Tongue (tissue), 2 donors: Measurements from ENCODE around the gene PLEKHA5. TPM values are rescaled to one million over a fixed set of nuclear protein-coding genes. Genes with fewer than 3 reads are reported as not detected.

Source experiments
- DNase-seq: peaks from one replicate; pipeline ENCODE4 v3.0.0-alpha.2; 2015
- total RNA-seq: library from RNA; depleted of rRNA; stranded (reverse); fragments of >200 nt; gene quantifications from one replicate; pipeline ENCODE4 v1.2.3, GENCODE V29; 2014

The PLEKHA5 gene
- total RNA-seq, 1 donor from 2014 or later, result 37.0 TPM

DNA sequence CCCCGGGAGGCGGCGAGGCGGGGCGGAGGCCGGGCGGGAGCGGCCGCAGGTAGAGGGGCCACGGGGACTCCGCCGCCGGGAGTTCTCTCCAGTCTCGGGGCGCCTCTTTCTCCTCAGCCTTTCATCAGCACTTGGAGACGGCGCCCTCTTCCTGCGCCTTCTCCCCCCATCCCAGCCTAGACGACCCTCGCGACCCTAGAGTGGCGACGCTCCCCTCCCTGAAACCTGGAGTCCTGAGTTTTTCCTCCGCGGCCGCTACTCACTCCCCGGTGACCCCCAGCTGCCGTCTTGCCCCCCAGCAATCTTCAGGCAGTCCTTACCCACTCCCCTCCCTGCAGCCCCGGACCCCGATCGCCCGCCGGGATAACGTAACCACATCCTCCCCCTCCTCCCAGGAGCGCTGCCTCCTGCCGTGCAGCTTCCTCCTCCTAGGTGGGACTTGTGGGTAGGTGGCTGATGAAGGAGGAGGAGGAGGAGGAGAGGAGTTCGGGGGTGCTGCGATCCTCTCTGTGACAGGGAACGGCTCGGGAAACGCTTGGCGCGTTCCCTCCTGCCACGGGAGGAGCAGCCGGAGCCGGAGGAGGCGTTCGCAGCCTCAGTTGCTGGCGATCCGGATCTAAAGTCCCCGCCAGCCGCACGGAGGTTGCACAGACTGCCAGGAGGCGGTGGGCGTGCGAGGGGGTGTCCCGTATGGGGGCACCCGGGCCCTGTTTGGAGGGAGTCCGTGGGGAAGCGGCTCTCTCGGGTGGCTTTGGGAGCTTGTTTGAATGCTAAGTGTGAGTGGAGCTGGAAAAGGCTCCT is 891 bp downstream of the PLEKHA5 start:
- DNase-seq, result peak; percentile 60

DNA sequence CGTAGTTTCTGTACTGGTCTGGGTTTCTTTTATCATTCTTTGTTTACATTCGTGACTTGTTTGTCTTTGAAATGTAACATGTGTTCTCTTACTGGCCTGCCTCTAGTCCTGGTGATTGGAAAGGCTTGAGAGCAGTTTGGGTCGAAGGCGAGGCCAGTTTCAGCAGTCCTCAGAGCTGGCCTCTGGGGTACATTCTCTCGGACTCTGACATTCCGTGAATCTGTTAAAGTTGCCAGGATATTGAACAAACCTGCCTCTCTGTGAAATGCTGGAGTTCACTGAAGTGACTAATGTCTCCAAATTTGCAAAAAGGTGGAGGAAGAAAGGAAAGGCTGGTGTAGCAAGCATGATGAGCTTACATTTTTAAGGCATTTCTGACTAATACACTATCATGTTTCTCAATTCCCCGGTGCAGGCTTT is 1.5 kb downstream of the PLEKHA5 start:
- DNase-seq, result peak; percentile 58

DNA sequence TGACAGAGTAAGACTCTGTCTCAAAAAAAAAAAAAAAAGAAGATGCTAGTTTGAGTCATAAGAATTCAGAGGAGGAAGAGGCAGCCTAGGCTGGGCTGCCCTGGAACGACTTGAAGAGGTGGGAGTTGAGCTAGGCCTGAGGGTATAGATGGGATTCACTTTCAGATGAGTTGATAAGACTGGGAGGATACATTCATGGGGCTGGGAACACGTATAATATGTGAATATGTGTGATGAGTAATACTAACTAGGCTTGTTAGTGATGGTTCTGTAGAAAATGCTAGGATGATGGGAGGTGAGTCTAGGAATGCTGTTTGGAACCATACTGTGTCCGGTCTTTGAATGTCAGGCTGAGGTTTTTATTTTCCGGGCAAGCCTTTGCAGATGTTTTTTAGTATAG is 9.0 kb downstream of the PLEKHA5 start:
- DNase-seq, result no peak

DNA sequence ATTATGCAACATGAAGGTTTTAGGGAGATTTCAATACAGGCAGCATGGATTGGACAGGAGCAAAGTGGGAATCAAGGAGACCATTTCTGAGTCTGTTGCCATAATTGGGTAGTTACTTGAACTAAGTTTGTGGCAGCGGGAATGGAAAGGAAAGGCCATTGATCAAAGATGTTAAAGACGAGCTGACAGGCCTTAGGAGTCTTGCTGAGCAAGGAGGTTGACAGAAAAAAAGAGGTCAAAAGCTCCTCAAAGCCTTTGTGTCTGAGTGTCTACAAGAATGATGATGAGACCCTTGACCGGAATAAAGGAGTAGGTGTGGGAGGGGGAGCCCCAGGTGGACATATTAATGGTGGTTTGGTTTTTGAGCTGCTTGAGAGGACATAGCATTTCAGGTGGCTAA is 9.4 kb downstream of the PLEKHA5 start:
- no peak for DNase-seq

DNA sequence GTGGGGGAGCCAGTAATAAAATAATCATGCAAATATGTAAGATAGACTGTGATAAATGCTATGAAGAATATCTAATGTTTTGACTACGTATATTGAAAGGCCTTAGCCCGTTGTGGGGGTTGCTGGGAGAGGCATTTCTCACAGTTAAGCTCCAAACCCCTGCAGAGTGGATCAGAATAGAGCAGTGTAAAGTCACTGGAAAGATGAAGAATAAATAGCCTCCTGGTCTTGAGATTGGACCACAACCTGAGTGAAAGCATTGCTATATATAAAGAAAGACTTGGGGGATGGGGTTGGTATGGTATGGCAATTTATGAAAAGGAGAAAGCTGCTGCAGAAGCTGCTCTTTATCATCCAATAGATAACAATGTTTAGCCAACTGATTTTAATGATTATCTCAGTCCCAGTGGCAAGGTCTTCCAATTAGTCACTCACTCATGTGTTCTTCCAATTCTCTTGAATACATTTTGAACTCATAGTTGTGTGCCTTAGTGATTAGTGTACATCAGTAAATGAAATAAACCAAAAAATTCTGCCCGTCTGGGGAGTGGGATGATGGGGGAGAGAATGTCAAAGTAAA is 10.2 kb downstream of the PLEKHA5 start:
- no peak for DNase-seq

DNA sequence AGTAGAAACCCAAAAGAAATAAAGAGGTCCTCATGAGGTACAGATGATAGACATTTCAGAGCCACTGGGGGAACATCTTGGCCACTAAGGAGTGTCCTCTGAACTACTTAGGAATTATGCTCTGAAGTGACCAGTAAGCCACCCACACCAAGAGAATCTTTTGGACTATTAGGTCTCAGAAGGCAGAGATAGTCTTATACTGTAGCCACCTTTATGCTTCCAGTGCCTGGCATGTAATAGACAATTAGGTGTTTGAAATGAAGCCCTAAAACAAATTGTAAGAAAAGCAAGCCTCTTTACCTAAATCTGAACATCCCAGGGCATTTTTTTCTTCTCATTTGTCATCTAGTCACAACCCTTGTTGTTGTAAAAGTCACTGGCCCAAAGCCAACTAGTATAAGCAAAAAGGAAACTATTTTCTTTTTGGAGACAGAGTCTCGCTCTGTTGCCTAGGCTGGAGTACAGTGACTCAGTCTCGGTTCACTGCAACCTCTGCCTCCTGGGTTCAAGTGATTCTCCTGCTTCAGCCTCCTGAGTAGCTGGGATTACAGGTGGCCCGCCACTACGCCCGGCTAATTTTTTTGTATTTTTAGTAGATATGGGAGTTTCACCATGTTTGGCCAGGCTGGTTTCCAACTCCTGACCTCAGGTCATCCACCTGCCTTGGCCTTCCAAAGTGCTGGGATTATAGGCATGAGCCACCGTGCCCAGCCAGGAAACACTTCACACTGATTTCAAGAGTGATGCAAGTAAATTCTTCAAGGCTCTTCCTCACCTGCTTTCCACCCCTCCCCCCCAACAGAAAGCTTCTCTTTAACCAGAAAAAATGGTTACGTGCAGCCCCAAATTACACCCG is 11.1 kb downstream of the PLEKHA5 start:
- no peak for DNase-seq

DNA sequence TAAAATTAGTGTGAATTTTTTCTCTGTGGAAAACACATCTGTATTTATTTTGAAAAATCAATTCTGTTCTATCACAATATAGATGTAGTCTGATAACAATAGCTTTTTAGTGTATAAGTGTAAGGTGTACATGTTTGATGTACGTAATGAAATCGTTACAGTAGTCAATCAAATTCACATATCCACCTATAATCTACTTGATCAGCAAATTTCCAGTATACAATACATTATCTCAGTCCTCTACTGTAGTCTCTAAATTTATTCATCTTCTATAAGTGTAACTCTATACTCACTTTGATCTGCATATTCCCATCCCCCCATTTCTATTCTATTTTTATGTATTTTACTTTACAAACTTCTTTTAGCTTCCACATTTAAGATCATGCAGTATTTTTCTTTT is 13.0 kb downstream of the PLEKHA5 start:
- no peak for DNase-seq

DNA sequence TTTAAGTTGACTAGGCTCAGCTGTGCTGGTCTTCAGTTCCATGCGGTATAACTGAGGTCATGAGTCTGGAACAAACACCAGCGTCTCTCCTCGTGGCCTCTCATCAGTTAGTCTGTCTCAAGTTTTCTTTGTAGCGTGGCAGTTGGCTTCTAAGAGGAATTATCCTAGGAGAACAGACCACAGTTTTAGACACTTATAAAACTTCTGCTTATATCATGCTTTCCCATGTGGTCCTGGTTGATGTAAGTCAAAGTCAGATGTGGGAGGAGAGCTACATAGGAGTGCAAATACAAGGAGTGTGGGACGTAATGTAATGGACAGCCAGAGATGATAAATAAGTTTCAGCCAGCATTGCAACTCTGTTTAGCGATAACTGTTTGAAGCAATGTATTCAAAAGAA is 14.8 kb downstream of the PLEKHA5 start:
- DNase-seq, result no peak

DNA sequence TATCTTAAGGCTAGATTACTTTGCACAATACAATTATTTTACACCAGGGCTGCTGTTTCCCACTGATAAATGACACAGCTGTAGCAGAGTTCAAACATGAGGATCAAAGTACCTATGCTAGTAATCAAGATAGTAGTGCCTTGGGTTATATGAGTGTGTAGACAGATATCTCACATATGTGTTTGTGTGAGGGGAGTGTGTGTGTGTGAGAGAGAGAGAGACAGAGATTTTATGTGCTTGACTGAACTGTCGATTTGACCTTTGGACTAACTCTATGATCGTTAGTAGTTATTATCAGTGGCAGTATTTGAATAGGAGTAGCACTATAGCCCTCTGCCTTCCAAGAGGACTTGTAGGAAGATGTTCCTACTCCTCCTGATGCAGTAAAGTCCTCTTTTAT is 15.5 kb downstream of the PLEKHA5 start:
- DNase-seq, result no peak

DNA sequence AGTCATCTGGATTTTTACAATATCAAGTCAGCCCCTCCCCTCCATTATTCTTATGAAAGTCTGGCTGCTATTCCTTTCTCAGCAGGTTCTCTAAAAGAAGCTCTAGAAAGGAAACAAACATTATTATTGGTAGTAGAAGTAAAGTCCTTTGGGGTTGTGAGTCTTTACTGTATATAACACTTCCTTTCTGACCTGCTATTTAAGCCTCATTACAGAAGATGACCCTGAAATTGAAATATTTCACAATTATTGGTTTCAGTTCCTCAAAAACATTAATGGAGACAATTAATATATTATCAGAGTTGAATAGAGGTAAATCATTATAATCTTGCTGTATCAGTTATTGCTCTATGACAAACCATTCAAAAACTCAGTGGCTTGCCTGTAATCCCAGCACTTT is 19.3 kb downstream of the PLEKHA5 start:
- no peak for DNase-seq

DNA sequence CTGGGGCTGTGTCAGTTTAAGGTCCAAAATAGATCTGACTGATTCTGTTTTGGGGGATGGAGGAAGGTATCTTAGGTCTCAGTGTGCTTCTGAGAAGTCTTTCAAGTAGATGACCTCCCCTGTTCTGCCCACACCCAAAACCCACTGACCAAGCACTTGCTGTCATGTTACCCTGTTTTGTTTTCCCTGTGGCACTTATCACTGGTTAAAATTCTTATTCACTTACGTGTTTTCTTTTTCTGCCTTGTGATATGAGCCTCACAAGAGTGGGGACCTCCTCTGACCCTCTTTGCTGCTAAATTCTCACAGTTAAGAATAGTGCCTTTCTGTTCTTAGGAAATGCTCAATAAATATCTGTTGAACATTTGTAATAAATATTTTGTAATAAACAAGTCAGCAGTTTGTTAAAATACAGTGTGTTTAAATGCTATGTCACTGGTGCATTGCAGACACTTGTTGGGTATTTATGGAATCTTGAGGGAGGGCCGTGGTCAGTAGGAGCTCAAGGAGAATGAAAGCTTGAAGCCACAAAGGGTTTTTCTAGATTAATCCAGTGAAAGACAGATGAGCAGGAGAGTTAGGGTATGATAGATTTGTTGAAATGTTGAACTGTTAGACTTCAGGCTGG is 20.9 kb downstream of the PLEKHA5 start:
- DNase-seq, result no peak

DNA sequence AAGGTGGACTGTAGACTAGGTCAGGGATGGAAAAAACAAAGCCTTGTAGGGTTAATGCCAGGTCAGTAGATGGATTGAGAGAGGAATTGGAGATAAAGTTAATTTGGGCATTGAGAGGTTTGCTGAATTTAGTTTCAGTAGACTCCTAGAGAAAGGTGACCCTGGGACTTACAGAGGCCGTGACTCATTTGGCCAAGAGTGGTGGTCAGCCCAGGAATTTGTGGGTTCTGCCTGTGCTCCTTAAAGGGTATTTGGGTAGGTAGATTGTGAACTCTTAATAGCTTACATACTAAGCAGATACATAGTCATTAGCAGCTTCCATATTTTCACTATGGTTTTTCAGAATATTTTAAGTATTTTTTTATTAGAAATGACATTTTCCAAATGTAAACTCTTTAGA is 21.8 kb downstream of the PLEKHA5 start:
- DNase-seq, result no peak

DNA sequence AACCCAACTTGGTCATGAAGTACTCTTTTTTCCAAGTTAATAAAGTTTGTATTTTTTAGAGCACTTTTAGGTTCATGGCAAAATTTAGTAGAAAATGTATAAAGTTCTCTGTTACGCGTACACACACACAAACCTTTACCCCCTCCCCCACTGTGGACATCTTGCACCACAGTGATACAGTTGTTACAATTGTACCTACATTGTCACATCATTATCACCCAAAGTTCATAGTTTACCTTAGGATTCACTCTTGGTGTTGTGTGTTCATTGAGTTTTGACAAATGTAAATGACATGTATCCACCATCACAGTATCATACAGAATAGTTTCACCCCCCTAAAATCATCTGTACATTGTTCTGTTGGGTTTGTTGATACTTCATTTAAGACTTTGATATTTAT is 23.9 kb downstream of the PLEKHA5 start:
- no peak for DNase-seq

DNA sequence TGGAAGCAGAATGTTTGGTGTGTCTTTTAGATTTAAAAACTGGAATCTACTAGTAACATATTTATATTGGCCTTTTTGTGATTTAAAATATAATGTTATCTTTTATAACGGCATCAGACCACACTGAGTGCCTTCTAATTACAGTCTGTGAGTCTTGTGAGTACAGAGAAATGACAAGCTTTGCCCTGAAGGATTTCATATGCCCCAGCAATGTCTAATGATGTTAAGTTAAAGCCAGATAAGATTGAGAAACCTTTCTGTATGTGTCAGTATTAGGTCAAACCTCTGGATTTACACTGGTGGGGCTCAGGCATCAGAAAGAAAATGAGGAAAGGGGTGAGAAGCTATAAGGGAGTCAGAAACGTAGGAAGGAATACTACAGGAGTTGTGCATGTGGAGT is 25.2 kb downstream of the PLEKHA5 start:
- DNase-seq, result no peak

DNA sequence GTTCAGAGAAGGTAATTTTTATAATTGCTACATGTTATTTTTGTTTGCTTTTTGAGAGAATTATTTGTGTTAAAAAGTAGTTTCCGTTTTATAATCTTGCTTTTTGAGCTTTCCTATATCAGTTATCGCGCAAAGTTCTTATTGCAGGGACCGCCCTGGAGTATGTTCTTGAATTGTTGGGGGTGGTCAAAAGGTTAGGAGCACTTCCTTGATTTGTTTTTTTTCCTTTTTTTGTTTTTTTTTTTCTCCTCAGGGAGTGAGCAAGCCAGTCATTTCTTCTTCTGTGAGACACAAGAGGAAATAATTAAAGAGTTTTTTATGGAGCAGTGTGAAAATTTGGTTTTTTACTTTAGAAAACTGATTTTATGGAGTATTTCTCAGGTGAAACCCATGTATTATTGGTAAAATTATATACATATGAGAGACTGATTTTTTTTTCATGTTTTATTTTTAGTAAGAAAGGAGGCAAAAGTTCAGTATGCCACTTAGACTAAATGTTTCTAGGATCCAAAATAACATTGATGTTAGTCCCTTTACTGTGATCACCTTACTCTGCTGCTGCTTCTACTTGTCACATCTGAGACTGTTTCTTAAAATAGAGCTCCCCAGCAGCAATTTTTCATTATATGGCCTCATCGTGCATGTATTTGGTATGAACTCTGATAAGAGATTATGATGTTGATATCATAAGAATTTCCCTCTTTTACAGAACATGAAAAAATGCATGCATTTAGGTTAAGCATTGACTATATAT is 26.6 kb downstream of the PLEKHA5 start:
- DNase-seq, result no peak

DNA sequence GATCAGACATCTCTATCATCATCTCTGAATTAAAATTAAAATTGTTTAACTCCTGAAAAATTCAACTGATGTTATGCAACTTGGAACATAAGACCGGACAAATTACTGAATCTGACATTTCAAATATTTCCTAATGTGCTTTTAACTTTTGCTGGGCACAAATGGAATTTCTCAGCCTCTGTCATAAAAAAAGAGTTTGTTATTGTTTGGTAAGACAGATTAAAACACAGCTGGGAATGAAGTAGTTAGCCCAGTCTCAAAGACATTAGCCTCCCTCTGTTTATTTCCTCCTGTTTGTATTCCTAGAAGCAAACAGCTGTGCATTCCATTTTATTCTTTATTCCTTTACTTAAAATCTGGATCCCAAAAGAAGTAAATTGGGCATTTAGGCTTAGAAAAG is 29.4 kb downstream of the PLEKHA5 start:
- peak; percentile 17 for DNase-seq

DNA sequence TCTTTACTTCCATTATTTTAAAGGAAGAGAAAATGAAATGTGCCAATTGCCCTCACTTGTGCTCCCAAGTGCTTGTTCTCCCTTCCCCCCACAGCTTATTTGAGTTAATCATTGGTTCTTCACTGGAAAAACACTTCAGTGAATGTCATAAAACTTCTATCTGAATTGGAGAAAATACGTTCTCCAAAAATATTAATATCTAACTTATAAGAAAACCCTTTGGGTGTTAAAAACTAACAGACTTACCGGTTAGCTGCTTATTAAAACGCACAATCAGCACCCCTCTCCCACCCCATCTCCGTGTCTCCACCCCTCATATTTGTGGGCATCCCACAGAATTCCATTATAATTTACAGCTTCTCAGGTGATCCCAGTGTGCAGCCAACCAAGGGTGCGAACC is 31.7 kb downstream of the PLEKHA5 start:
- DNase-seq, result no peak

DNA sequence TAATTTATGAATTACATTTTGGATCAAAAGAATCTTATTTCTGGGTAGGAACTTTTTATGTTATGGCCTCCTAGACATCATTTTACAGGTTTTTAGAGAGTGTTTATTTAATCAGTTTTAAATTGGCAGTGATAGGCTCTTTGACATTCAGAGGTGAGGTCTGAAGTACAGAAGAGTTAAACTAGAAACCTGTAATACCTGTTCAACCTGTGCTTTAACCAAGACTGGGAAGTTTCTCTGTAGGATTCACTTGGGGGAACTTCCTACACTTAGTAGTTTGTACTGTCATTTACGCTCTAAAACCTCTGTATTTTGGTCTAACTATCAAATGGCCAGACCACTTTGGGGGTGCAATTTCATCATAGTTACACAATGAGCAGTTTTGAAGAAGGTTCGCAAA is 35.9 kb downstream of the PLEKHA5 start:
- DNase-seq, result peak; percentile 44

DNA sequence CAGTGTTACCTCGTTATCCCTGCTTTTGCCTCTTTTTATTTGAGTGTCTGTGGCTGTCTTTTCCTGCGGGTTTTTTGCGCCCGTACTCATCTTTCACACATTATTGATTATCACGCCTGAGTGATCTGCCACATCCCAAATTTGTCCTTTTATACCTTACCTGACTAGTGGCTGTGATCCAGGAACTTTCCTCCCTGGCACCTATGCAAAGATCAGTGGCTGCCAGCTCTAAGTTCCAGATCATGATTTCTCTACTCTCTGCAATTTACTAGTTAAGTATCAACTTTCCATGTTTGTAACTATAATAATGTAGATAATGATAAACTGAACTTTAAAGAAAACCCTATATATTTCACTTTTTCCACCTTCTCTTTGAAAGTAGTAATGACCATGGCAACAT is 36.9 kb downstream of the PLEKHA5 start:
- no peak for DNase-seq

DNA sequence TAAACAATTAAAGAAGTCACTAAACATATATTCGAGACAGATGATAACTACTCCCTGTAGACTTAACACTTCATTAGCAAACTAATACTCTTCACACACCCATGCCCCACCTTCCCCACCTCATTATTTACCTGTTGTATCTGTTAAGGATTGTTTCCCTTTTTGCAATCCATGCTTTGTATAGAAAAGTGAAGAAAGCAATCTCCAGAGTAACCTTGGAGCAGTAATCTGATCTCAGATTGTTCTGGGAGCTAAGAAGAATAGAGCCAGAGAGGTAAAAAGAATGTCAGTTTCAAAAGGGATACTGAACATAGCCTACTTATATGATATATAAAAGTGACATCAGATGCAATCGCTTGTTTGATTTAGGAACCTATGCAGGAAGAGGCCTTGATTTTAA is 37.4 kb downstream of the PLEKHA5 start:
- DNase-seq, result no peak

DNA sequence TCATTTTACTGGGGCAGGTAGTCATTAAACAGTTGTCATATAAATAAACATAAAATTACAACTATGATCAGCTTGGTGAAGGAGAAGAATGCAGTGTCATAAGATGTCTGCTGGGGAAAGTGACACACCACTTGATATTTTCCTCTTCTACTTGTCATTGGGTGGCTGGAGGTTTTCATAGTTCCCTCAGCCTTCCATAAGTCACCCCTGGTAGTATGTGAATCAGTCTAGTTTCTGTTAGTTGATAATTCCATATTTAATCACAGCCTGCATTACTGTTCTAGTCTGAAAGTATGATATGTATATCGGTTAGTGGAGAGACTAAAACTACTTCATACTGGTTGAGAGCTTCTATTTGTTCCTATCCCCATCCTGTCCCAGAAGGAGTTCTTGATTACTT is 38.2 kb downstream of the PLEKHA5 start:
- DNase-seq, result no peak

DNA sequence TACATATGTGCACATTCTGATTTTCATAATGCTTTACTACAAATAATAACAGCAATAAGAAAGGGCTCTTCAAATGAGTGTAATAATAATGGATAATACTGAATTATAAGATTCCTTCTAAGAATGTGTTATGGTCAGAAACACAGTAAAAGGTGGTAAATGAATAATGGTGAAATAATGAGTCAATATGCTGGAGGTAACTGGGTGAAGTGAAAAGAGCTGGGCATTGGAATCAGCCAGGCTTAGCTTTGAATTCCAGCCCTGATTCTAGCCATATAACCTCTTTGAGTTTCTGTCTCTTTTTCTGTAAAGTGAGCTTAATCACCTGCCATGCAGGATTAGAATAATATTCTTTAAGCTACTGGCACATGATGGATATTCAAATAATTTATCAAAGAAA is 39.1 kb downstream of the PLEKHA5 start:
- DNase-seq, result no peak
